ENCODE results near the gene CXorf65. TPM values are rescaled to one million over a fixed set of nuclear protein-coding genes. Genes with fewer than 3 reads are reported as not detected.

CXorf65 gene
- not detected for total RNA-seq

GRCh38 chrX:71106427-71106826 is at the start of gene CXorf65:
TSS of gene CXorf65 (minus strand) at chrX:71106740. CDS start at chrX:71106556, 184 bp downstream.
- Histone ChIP-seq H3K4me1 (peaks cover 7 to 12% (median 8%) of the 10 kb centered on the region in 4 donors), H3K9me3 (no peaks in the 10 kb centered on the region), H3K4me3 (no peak within 1 kb of the TSS), H3K27ac (no peak within 1 kb of the TSS), H3K27me3 (no peaks in the 10 kb centered on the region), H3K36me3 (no peaks in the 10 kb centered on the region)
- no peak for DNase-seq
- 79% methylated on average over 1 of the region's 1 CpG; no CpG with 5 or more reads in 1 of the 2 donors for WGBS, 2 donors (ENCODE audit: low coverage in 1 of 2)
- intact Hi-C loops (cut with DNase I; ENCODE audit: low total_unique reads), result no loop called here
- in situ Hi-C loops (cut with MboI; ENCODE audit: low pct_ligation_motif_present in 1 of 4, low pct_unique_long_range_greater_than_20kb in 1 of 4, low sequenced_read_pairs in 3 of 4), result no loop called here
- TF ChIP-seq EP300 (IDR thresholded peaks at IDR 0.05; ENCODE audit: low read depth) (no peak), POLR2A (IDR thresholded peaks at IDR 0.05) (no peak), POLR2AphosphoS5 (IDR thresholded peaks at IDR 0.05) (no peak), CTCF (IDR thresholded peaks at IDR 0.05) (no peak)

DNA sequence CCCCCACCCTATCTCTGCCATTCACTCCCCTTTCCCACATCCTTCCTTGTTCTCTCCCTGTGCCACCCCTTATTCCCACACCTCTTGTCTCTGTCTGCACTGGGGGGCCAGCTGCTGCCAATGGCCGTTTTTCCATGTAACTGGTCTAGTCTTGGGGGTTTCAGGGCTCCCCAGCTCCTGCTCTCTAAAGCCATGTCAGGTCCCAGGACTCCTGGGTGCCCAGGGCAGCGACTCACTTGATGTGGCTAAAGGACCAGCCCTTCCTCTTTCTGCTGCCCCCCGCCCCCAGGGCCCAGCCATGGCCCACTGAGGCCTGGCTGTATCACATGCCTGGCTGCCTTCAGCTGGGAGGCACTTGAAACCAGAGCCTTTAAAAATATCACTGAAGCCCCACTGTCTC is 48.1 kb upstream of the CXorf65 start:
- TF ChIP-seq POLR2A (IDR thresholded peaks at IDR 0.05) (no peak), EP300 (IDR thresholded peaks at IDR 0.05; ENCODE audit: low read depth) (no peak), POLR2AphosphoS5 (IDR thresholded peaks at IDR 0.05) (no peak), CTCF (IDR thresholded peaks at IDR 0.05) (no peak)
- no peak for DNase-seq
- Histone ChIP-seq H3K9me3 (no peaks in the 10 kb centered on the region), H3K4me1 (no peaks in the 10 kb centered on the region), H3K27ac (no peak overlapping the region), H3K27me3 (no peaks in the 10 kb centered on the region), H3K4me3 (no peak overlapping the region), H3K36me3 (no peaks in the 10 kb centered on the region)
- WGBS, 2 donors (ENCODE audit: low coverage in 1 of 2), result 57% methylated on average over 3 of the region's 3 CpGs; no CpG with 5 or more reads in 1 of the 2 donors
- intact Hi-C loops (cut with DNase I; ENCODE audit: low total_unique reads), result no loop called here
- in situ Hi-C loops (cut with MboI; ENCODE audit: low pct_ligation_motif_present in 1 of 4, low pct_unique_long_range_greater_than_20kb in 1 of 4, low sequenced_read_pairs in 3 of 4), result loop anchor here in 2 of 4 donors (25.0 kb wide), 2 partner anchors 167 to 392 kb away; no protein-coding TSS in a partner anchor

DNA sequence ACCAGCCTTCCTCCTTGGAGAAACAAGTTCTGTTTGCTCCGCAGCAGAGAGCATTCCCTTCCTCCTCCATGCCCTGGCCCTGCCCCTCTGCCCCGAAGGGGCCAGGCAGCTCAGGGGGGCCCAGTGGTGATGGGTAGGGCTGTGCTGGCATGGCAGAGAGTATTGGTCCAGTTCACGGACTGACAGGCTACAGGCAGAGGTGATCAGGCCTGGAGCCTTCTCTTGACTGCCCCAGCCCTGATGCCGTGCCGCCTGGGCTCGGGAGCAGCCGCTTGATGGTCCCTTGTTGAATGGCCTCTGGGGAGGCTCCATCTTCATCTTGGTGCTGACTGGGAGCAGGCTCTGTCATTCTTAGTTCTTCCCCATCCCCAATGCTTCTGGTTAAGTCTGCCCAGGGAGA is 47.7 kb upstream of the CXorf65 start:
- TF ChIP-seq EP300 (IDR thresholded peaks at IDR 0.05; ENCODE audit: low read depth), result no peak
- in situ Hi-C loops (cut with MboI; ENCODE audit: low pct_ligation_motif_present in 1 of 4, low pct_unique_long_range_greater_than_20kb in 1 of 4, low sequenced_read_pairs in 3 of 4), result loop anchor here in 2 of 4 donors (25.0 kb wide), 2 partner anchors 167 to 392 kb away; no protein-coding TSS in a partner anchor
- WGBS, 2 donors (ENCODE audit: low coverage in 1 of 2), result 77% methylated on average over 7 of the region's 7 CpGs; no CpG with 5 or more reads in 1 of the 2 donors

DNA sequence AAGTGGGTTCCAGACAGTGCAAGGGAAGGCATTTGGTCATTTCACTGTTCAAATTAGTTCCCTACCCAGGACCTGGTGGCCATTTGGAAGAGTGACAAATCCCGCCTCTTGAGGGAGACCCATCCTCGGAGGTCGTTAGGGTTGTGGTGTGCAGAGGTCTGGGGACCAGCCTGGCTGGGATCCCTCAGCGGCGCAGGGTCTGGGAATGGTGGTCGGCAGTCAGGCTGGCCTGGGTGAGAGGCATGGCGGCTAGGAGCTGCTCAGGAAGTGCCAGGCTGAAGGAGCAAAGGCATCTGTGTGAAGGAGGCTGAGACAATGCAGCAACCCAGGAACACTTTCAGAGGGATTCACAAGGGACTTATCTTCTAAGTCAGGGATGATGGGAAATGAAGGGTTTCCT is 44.8 kb upstream of the CXorf65 start:
- H3K27me3 ChIP-seq, result no peaks in the 10 kb centered on the region
- intact Hi-C loops (cut with DNase I; ENCODE audit: low total_unique reads), result no loop called here
- TF ChIP-seq POLR2AphosphoS5 (IDR thresholded peaks at IDR 0.05) (no peak), POLR2A (IDR thresholded peaks at IDR 0.05) (no peak), CTCF (IDR thresholded peaks at IDR 0.05) (no peak), EP300 (IDR thresholded peaks at IDR 0.05; ENCODE audit: low read depth) (no peak)

More for the DNA sequence above, 47.7 kb upstream of the CXorf65 start:
- Histone ChIP-seq H3K36me3 (no peaks in the 10 kb centered on the region), H3K9me3 (no peaks in the 10 kb centered on the region), H3K4me3 (no peak overlapping the region), H3K27ac (no peak overlapping the region), H3K4me1 (no peaks in the 10 kb centered on the region), H3K27me3 (no peaks in the 10 kb centered on the region)
- intact Hi-C loops (cut with DNase I; ENCODE audit: low total_unique reads), result no loop called here
- no peak for DNase-seq

GRCh38 chrX:71148278-71148663 is 41.7 kb upstream of the CXorf65 start:
- Histone ChIP-seq H3K4me3 (no peak overlapping the region), H3K9me3 (no peaks in the 10 kb centered on the region), H3K27me3 (no peaks in the 10 kb centered on the region), H3K36me3 (no peaks in the 10 kb centered on the region), H3K4me1 (peaks cover 0 to 6% (median 5%) of the 10 kb centered on the region in 4 donors), H3K27ac (no peak overlapping the region)
- WGBS, 2 donors (ENCODE audit: low coverage in 1 of 2), result 93% methylated on average over 3 of the region's 8 CpGs; no CpG with 5 or more reads in 1 of the 2 donors
- intact Hi-C loops (cut with DNase I; ENCODE audit: low total_unique reads), result no loop called here
- in situ Hi-C loops (cut with MboI; ENCODE audit: low pct_ligation_motif_present in 1 of 4, low pct_unique_long_range_greater_than_20kb in 1 of 4, low sequenced_read_pairs in 3 of 4), result no loop called here
- TF ChIP-seq CTCF (IDR thresholded peaks at IDR 0.05), result no peak
- TF ChIP-seq POLR2AphosphoS5 (IDR thresholded peaks at IDR 0.05), result no peak
- no peak for TF ChIP-seq EP300 (IDR thresholded peaks at IDR 0.05; ENCODE audit: low read depth)
- TF ChIP-seq POLR2A (IDR thresholded peaks at IDR 0.05), result no peak
- DNase-seq, result no peak

More for the DNA sequence above, 44.8 kb upstream of the CXorf65 start:
- H3K4me3 ChIP-seq, result no peak overlapping the region
- no peaks in the 10 kb centered on the region for H3K36me3 ChIP-seq
- peaks cover 0 to 3% (median 0%) of the 10 kb centered on the region in 4 donors for H3K4me1 ChIP-seq
- in situ Hi-C loops (cut with MboI; ENCODE audit: low pct_ligation_motif_present in 1 of 4, low pct_unique_long_range_greater_than_20kb in 1 of 4, low sequenced_read_pairs in 3 of 4), result loop anchor here in 2 of 4 donors (25.0 kb wide), 2 partner anchors 164 to 389 kb away; no protein-coding TSS in a partner anchor
- WGBS, 2 donors (ENCODE audit: low coverage in 1 of 2), result 74% methylated on average over 7 of the region's 7 CpGs; no CpG with 5 or more reads in 1 of the 2 donors
- no peaks in the 10 kb centered on the region for H3K9me3 ChIP-seq
- no peak overlapping the region for H3K27ac ChIP-seq
- DNase-seq, result no peak
